SK-N-MC (cell line): ENCODE results near the gene WDR88.

ENCODE experiments used
- EZH2 ChIP-seq: fragments of 200-600 bp; sonication (generic); IDR thresholded peaks from one replicate; pipeline ENCODE4 v1.6.1; 2017; ENCODE audit warnings: antibody characterized with exemption
- POLR2AphosphoS5 ChIP-seq: IDR thresholded peaks from 2 replicates; pipeline ENCODE4 v1.6.1; 2012; ENCODE audit warnings: mild to moderate bottlenecking, low read depth, low read length, borderline replicate concordance

- no peak for TF ChIP-seq EZH2
- no peak for TF ChIP-seq POLR2AphosphoS5
Measured at GRCh38 chr19:33096005-33096404, 35.9 kb upstream of the WDR88 start.
